Hematopoietic multipotent progenitor cell treated with erythropoietin and hydrocortisone succinate and interleukin-3 and kit ligand, for 6 days (in vitro differentiated cells): ENCODE data around the gene NAV2.
A peak's percentile ranks its signal among the peaks of the same experiment; 100 is the strongest.

Experiments
- DNase-seq: peaks from one replicate; pipeline ENCODE4 v3.0.0-alpha.2; 2015

NAV2 gene

GRCh38 chr11:19962053-19962800 is 249.6 kb downstream of the NAV2 start:
- DNase-seq = no peak

GRCh38 chr11:19962801-19963175 is 250.2 kb downstream of the NAV2 start:
- DNase-seq = no peak

GRCh38 chr11:19963697-19964387 is 251.2 kb downstream of the NAV2 start:
- no peak for DNase-seq

- no peak for DNase-seq
These were observed 253.8 kb downstream of the NAV2 start for GRCh38 chr11:19966441-19966840.

GRCh38 chr11:19966927-19967326 is 254.3 kb downstream of the NAV2 start:
- no peak for DNase-seq

GRCh38 chr11:19967787-19968186 is 255.2 kb downstream of the NAV2 start:
- DNase-seq = no peak

- no peak for DNase-seq
These were observed 256.2 kb downstream of the NAV2 start for GRCh38 chr11:19968860-19969259.

GRCh38 chr11:19970944-19971343 is 258.3 kb downstream of the NAV2 start:
- no peak for DNase-seq

- DNase-seq = no peak
These were observed 259.5 kb downstream of the NAV2 start for GRCh38 chr11:19972091-19972490.

- DNase-seq = no peak
These were observed 260.0 kb downstream of the NAV2 start for GRCh38 chr11:19972651-19973050.

- DNase-seq = no peak
These were observed 260.5 kb downstream of the NAV2 start for GRCh38 chr11:19973136-19973635.

- peak; percentile 20 for DNase-seq
These were observed 262.2 kb downstream of the NAV2 start for GRCh38 chr11:19974886-19975285.

- DNase-seq = peak; percentile 32
These were observed 262.9 kb downstream of the NAV2 start for GRCh38 chr11:19975414-19975990.

GRCh38 chr11:19976281-19976941 is 263.8 kb downstream of the NAV2 start:
- DNase-seq = no peak

- no peak for DNase-seq
These were observed 265.3 kb downstream of the NAV2 start for GRCh38 chr11:19977941-19978340.

- no peak for DNase-seq
These were observed 266.3 kb downstream of the NAV2 start for GRCh38 chr11:19978668-19979518.

- no peak for DNase-seq
These were observed 266.8 kb downstream of the NAV2 start for GRCh38 chr11:19979519-19979845.

- DNase-seq = peak; percentile 21
These were observed 267.8 kb downstream of the NAV2 start for GRCh38 chr11:19980388-19980787.

- DNase-seq = peak; percentile 55
These were observed 268.5 kb downstream of the NAV2 start for GRCh38 chr11:19980957-19981669.

GRCh38 chr11:19982774-19983495 is 270.3 kb downstream of the NAV2 start:
- DNase-seq = no peak

- no peak for DNase-seq
These were observed 271.6 kb downstream of the NAV2 start for GRCh38 chr11:19984048-19984742.
